ENCODE data around the gene VIPAS39. TPM values are rescaled to one million over a fixed set of nuclear protein-coding genes. Genes with fewer than 3 reads are reported as not detected.

VIPAS39 gene
- total and polyA plus RNA-seq, 2 of the 13 experiments (the other 11 are each of a cell fraction or from before 2014, with no cell fraction given): 13.3 to 21.5 TPM

DNA sequence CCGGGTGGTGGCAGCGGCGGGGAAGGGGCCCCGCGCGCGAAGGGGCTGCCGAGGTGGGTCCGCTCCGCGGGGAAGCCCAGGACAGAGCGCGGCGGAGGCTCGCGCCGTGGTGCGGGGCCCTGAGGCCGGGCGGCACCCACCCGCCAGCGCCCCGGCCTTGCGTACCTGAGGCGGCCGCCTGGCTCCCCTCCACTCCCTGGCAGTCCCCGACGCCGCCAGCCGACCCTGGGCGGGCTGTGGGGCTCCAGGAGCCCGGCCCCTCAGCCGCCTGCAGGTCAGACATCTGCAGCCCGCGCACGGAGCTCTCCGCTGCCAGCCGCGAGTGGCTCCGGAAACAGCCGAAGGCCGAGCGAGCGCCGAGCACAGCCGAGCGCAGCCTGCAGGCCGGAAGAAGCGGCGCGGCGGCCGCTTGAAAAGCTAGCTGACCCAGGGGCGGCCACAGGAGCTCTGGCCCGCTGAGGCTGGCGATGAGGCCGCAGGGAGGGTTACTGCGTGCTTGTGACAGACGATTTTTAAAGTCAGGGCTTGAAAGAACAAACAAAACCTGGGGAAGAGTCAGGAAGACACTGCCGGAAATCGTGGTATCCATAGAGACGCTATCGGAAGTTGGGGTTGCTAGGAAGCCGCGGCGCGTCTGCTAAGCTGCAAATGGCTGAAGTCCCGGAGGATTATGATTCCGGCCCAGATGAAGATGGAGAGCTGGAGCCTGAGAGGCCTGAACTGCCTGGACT lies 80.5 kb downstream of the VIPAS39 start, which contains the start of the genes SAMD15 and TMED8 (continued):
- TF ChIP-seq, protein P1, sequence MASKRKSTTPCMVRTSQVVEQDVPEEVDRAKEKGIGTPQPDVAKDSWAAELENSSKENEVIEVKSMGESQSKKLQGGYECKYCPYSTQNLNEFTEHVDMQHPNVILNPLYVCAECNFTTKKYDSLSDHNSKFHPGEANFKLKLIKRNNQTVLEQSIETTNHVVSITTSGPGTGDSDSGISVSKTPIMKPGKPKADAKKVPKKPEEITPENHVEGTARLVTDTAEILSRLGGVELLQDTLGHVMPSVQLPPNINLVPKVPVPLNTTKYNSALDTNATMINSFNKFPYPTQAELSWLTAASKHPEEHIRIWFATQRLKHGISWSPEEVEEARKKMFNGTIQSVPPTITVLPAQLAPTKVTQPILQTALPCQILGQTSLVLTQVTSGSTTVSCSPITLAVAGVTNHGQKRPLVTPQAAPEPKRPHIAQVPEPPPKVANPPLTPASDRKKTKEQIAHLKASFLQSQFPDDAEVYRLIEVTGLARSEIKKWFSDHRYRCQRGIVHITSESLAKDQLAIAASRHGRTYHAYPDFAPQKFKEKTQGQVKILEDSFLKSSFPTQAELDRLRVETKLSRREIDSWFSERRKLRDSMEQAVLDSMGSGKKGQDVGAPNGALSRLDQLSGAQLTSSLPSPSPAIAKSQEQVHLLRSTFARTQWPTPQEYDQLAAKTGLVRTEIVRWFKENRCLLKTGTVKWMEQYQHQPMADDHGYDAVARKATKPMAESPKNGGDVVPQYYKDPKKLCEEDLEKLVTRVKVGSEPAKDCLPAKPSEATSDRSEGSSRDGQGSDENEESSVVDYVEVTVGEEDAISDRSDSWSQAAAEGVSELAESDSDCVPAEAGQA (IDR thresholded peaks at IDR 0.05; ENCODE audit: low read depth): no peak
- TF ChIP-seq, protein P1 (CRISPR knock-in tag; IDR thresholded peaks at IDR 0.05; ENCODE audit: borderline replicate concordance): no peak
- TF ChIP-seq SALL2 (CRISPR knock-in tag; IDR thresholded peaks at IDR 0.05): peak; percentile 85
- TF ChIP-seq, protein P2, sequence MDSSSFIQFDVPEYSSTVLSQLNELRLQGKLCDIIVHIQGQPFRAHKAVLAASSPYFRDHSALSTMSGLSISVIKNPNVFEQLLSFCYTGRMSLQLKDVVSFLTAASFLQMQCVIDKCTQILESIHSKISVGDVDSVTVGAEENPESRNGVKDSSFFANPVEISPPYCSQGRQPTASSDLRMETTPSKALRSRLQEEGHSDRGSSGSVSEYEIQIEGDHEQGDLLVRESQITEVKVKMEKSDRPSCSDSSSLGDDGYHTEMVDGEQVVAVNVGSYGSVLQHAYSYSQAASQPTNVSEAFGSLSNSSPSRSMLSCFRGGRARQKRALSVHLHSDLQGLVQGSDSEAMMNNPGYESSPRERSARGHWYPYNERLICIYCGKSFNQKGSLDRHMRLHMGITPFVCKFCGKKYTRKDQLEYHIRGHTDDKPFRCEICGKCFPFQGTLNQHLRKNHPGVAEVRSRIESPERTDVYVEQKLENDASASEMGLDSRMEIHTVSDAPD (CRISPR knock-in tag; IDR thresholded peaks at IDR 0.05): no peak
- TF ChIP-seq, protein P3, sequence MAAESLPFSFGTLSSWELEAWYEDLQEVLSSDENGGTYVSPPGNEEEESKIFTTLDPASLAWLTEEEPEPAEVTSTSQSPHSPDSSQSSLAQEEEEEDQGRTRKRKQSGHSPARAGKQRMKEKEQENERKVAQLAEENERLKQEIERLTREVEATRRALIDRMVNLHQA (CRISPR knock-in tag; IDR thresholded peaks at IDR 0.05): no peak
- TF ChIP-seq TAF15 (IDR thresholded peaks at IDR 0.05; ENCODE audit: low read depth, low read length, poor library complexity, severe bottlenecking): no peak
- no peak for TF ChIP-seq MATR3 (CRISPR knock-in tag; IDR thresholded peaks at IDR 0.05)
- no peak for TF ChIP-seq ZBTB3 (CRISPR knock-in tag; IDR thresholded peaks at IDR 0.05; ENCODE audit: borderline replicate concordance, low read depth)
- no peak for TF ChIP-seq GATAD2A (CRISPR knock-in tag; IDR thresholded peaks at IDR 0.05)
- peak; percentile 78; the same call in 1 of the 2 replicates for TF ChIP-seq RFXAP (CRISPR knock-in tag; IDR thresholded peaks at IDR 0.05; ENCODE audit: borderline replicate concordance)
- TF ChIP-seq ZFP36L2 (CRISPR knock-in tag; IDR thresholded peaks at IDR 0.05): no peak
- no peak for TF ChIP-seq NCOA2 (CRISPR knock-in tag; IDR thresholded peaks at IDR 0.05)
- no peak for TF ChIP-seq GTF2F1 (IDR thresholded peaks at IDR 0.05; ENCODE audit: low read length)
- no peak for TF ChIP-seq KAT2B (IDR thresholded peaks at IDR 0.05; ENCODE audit: borderline replicate concordance, low read depth, low read length)
- no peak for TF ChIP-seq ZSCAN29 (CRISPR knock-in tag; conservative IDR thresholded peaks at IDR 0.05)
- no peak for TF ChIP-seq ZNF468 (CRISPR knock-in tag; IDR thresholded peaks at IDR 0.05)
- no peak for TF ChIP-seq HMG20B (CRISPR knock-in tag; conservative IDR thresholded peaks at IDR 0.05)
- TF ChIP-seq JDP2 (CRISPR knock-in tag; IDR thresholded peaks at IDR 0.05; ENCODE audit: borderline replicate concordance): no peak
